GM23248 (cell line): Measurements from ENCODE around the gene ATP8A2.

Source experiments
- EZH2 ChIP-seq: fragments of 200-600 bp; sonication (generic); IDR thresholded peaks from 2 replicates; pipeline ENCODE4 v1.6.1; 2018; ENCODE audit warnings: antibody characterized with exemption, mild to moderate bottlenecking; ENCODE audit not compliant: insufficient read depth, poor library complexity, severe bottlenecking
- EZH2phosphoT487 ChIP-seq: fragments of 200-600 bp; sonication (generic); IDR thresholded peaks from 2 replicates; pipeline ENCODE4 v1.6.1; 2018; ENCODE audit warnings: antibody characterized with exemption, moderate library complexity, mild to moderate bottlenecking, low read depth; ENCODE audit not compliant: insufficient read depth

DNA sequence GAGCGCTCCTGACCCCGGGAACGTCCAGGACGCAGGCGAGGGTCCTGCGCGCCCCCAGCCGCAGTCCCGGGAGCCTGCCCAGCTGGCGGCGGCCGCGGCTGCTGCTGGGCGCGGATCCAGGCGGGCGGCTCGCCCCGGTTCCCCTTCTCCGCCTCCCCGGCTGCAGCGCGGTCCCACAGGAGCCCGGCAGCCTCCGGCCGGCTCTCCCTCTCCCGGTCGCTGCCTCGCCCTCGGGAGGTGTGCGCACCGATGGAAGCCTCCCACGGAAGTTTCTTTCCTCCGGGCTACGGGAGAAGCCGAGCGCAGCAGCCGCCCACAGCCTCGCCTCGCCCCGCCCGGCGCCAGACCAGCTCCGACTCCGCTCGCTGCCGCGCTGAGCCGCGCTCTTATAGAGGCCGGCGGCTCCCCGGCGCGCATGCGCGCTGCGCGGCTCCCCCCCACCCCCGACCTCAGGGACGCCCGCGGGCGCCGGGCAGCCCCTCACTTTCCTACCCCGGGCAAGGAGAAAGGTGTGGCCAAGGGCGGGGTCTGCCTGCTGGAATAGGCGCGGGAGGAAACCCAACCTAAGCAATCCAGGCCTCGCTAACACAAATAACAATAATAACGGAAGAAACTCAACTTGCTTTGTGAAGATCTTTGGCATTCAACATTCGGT lies 680.0 kb downstream of the ATP8A2 start, which contains the start of gene SHISA2:
- no peak for TF ChIP-seq EZH2
- no peak for TF ChIP-seq EZH2phosphoT487
